ENCODE results near the gene RADX.
"Not testable (repeated sequence)": the region's sequence is repeated elsewhere in the genome, so short reads cannot be mapped to it uniquely, and the experiment has no call there.

Gene RADX

GRCh38 chrX:106631615-106632014 lies 19.8 kb downstream of the RADX start:
- H3K36me3 Mint-ChIP-seq, result no peaks in the 10 kb centered on the region
- no peak overlapping the region for H3K27ac Mint-ChIP-seq
- H3K4me1 Mint-ChIP-seq, result no peaks in the 10 kb centered on the region
- H3K27me3 Mint-ChIP-seq, result no peaks in the 10 kb centered on the region
- ATAC-seq, result no peak
- no peaks in the 10 kb centered on the region for H3K9me3 Mint-ChIP-seq
- no peak overlapping the region for H3K4me3 Mint-ChIP-seq

GRCh38 chrX:106649523-106650428 lies 38.0 kb downstream of the RADX start:
- ATAC-seq, result peak; percentile 48
- Mint-ChIP-seq H3K27ac (no peak overlapping the region), H3K4me3 (no peak overlapping the region), H3K27me3 (no peaks in the 10 kb centered on the region), H3K36me3 (peaks cover 34% of the 10 kb centered on the region), H3K4me1 (no peaks in the 10 kb centered on the region), H3K9me3 (peaks cover 3% of the 10 kb centered on the region)

- not testable (repeated sequence) for H3K4me1 Mint-ChIP-seq, ATAC-seq, H3K4me3 Mint-ChIP-seq, H3K27me3 Mint-ChIP-seq, H3K9me3 Mint-ChIP-seq, H3K27ac Mint-ChIP-seq
- peaks cover 27% of the 10 kb centered on the region for H3K36me3 Mint-ChIP-seq
These were observed 41.8 kb downstream of the RADX start for GRCh38 chrX:106653625-106654024.

GRCh38 chrX:106670631-106671030 lies 58.9 kb downstream of the RADX start:
- no peaks in the 10 kb centered on the region for H3K27me3 Mint-ChIP-seq
- H3K4me3 Mint-ChIP-seq, result no peak overlapping the region
- no peaks in the 10 kb centered on the region for H3K4me1 Mint-ChIP-seq
- ATAC-seq, result no peak
- H3K36me3 Mint-ChIP-seq, result peaks cover 24% of the 10 kb centered on the region
- no peaks in the 10 kb centered on the region for H3K9me3 Mint-ChIP-seq
- no peak overlapping the region for H3K27ac Mint-ChIP-seq

- Mint-ChIP-seq H3K27me3 (no peaks in the 10 kb centered on the region), H3K4me1 (no peaks in the 10 kb centered on the region), H3K27ac (no peak overlapping the region), H3K9me3 (no peaks in the 10 kb centered on the region), H3K4me3 (no peak overlapping the region), H3K36me3 (peaks cover 19% of the 10 kb centered on the region)
- ATAC-seq, result no peak
These were observed 60.7 kb downstream of the RADX start for GRCh38 chrX:106672527-106672926.

- H3K36me3 Mint-ChIP-seq, result no peaks in the 10 kb centered on the region
- no peak for ATAC-seq
- H3K4me3 Mint-ChIP-seq, result no peak overlapping the region
- H3K27ac Mint-ChIP-seq, result no peak overlapping the region
- H3K4me1 Mint-ChIP-seq, result no peaks in the 10 kb centered on the region
- no peaks in the 10 kb centered on the region for H3K27me3 Mint-ChIP-seq
- H3K9me3 Mint-ChIP-seq, result peaks cover 8% of the 10 kb centered on the region
These were observed 68.9 kb downstream of the RADX start for GRCh38 chrX:106680716-106681115.

- peaks cover 8% of the 10 kb centered on the region for H3K9me3 Mint-ChIP-seq
- no peak for ATAC-seq
- no peak overlapping the region for H3K4me3 Mint-ChIP-seq
- no peak overlapping the region for H3K27ac Mint-ChIP-seq
- no peaks in the 10 kb centered on the region for H3K4me1 Mint-ChIP-seq
- H3K27me3 Mint-ChIP-seq, result no peaks in the 10 kb centered on the region
- no peaks in the 10 kb centered on the region for H3K36me3 Mint-ChIP-seq
These were observed 72.4 kb downstream of the RADX start for GRCh38 chrX:106684207-106684606.

- Mint-ChIP-seq H3K9me3 (no peaks in the 10 kb centered on the region), H3K36me3 (no peaks in the 10 kb centered on the region), H3K4me1 (no peaks in the 10 kb centered on the region), H3K27ac (no peak overlapping the region), H3K27me3 (no peaks in the 10 kb centered on the region), H3K4me3 (no peak overlapping the region)
- ATAC-seq, result no peak
These were observed 80.8 kb downstream of the RADX start for GRCh38 chrX:106692425-106693065.

GRCh38 chrX:106696502-106696901 lies 84.7 kb downstream of the RADX start:
- no peaks in the 10 kb centered on the region for H3K36me3 Mint-ChIP-seq
- H3K4me3 Mint-ChIP-seq, result no peak overlapping the region
- ATAC-seq, result no peak
- no peak overlapping the region for H3K27ac Mint-ChIP-seq
- no peaks in the 10 kb centered on the region for H3K27me3 Mint-ChIP-seq
- no peaks in the 10 kb centered on the region for H3K9me3 Mint-ChIP-seq
- H3K4me1 Mint-ChIP-seq, result no peaks in the 10 kb centered on the region

- Mint-ChIP-seq H3K27ac (no peak overlapping the region), H3K27me3 (no peaks in the 10 kb centered on the region), H3K9me3 (no peaks in the 10 kb centered on the region), H3K4me3 (no peak overlapping the region), H3K36me3 (no peaks in the 10 kb centered on the region), H3K4me1 (no peaks in the 10 kb centered on the region)
- no peak for ATAC-seq
These were observed 86.9 kb downstream of the RADX start for GRCh38 chrX:106698693-106699092.

GRCh38 chrX:106702636-106703035 lies 90.9 kb downstream of the RADX start:
- Mint-ChIP-seq H3K27me3 (no peaks in the 10 kb centered on the region), H3K9me3 (no peaks in the 10 kb centered on the region), H3K27ac (no peak overlapping the region), H3K36me3 (no peaks in the 10 kb centered on the region), H3K4me1 (no peaks in the 10 kb centered on the region), H3K4me3 (no peak overlapping the region)
- ATAC-seq, result no peak

GRCh38 chrX:106706466-106706865 lies 94.7 kb downstream of the RADX start:
- Mint-ChIP-seq H3K27me3 (no peaks in the 10 kb centered on the region), H3K36me3 (no peaks in the 10 kb centered on the region), H3K4me3 (no peak overlapping the region), H3K27ac (no peak overlapping the region), H3K9me3 (no peaks in the 10 kb centered on the region), H3K4me1 (no peaks in the 10 kb centered on the region)
- no peak for ATAC-seq

- H3K36me3 Mint-ChIP-seq, result no peaks in the 10 kb centered on the region
- H3K4me3 Mint-ChIP-seq, result no peak overlapping the region
- ATAC-seq, result no peak
- H3K27me3 Mint-ChIP-seq, result no peaks in the 10 kb centered on the region
- no peaks in the 10 kb centered on the region for H3K4me1 Mint-ChIP-seq
- H3K27ac Mint-ChIP-seq, result no peak overlapping the region
- no peaks in the 10 kb centered on the region for H3K9me3 Mint-ChIP-seq
These were observed 96.1 kb downstream of the RADX start for GRCh38 chrX:106707771-106708454.

GRCh38 chrX:106710771-106711170 lies 99.0 kb downstream of the RADX start:
- Mint-ChIP-seq H3K4me1 (no peaks in the 10 kb centered on the region), H3K27ac (no peak overlapping the region), H3K4me3 (no peak overlapping the region), H3K36me3 (no peaks in the 10 kb centered on the region), H3K27me3 (no peaks in the 10 kb centered on the region), H3K9me3 (no peaks in the 10 kb centered on the region)
- ATAC-seq, result no peak

GRCh38 chrX:106711375-106711774 lies 99.6 kb downstream of the RADX start:
- Mint-ChIP-seq H3K4me3 (no peak overlapping the region), H3K36me3 (no peaks in the 10 kb centered on the region), H3K27ac (no peak overlapping the region), H3K27me3 (no peaks in the 10 kb centered on the region), H3K4me1 (no peaks in the 10 kb centered on the region), H3K9me3 (no peaks in the 10 kb centered on the region)
- no peak for ATAC-seq
